HG03432 (cell line): Measurements from ENCODE around the gene CSNK2A2.

ENCODE experiments used
- ATAC-seq: cut with Tn5 transposase; IDR thresholded peaks from one replicate; pipeline ENCODE4 v1.9.1; 2021; ENCODE audit warnings: mild to moderate bottlenecking, moderate library complexity; ENCODE audit not compliant: unreplicated experiment

Gene CSNK2A2

DNA sequence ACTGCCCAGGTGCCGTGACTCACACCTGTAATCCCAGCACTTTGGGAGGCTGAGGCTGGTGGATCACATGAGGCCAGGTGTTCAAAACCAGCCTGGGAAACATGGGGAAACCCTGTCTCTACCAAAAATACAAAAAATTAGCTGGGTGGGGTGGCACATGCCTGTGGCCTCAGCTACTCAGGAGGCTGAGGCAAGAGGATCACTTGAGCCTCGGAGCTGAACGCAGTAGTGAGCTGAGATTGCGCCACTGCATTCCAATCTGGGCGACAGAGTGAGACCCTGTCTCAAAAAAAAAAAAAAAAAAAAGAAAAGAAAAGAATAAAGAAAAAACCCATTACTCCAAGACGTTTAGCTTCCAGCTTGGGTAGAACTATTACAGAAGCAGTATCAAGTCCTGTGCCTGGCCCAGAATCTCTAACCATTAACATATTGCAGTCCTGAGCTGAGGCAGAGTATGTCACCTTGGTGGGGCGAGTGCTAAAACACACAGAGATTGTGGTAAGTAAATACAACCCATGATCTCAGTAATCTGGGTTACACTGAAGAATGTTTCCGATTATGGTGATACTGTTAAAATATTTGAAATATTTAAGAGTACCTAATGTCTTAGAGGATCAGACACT, 45.5 kb downstream of the CSNK2A2 start:
- no peak for ATAC-seq

DNA sequence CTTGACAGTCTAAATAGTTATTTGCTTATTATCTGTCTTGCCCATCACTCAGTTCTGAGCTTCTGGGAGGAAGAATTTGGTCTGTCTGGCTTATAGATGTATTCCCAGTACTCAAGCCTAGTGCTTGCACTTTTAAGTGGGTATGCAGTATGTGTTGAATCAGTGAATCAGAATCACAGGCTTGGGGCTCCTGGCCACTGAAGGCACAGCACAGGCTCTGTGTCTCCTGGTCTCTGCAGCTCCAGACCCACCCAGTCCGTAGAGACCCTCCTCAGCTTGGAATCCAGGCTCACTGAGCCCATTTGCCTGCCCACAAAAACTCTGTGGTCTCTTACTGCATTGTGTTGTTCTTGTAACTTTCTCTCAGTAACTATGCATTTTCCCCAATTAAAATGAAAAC, 49.4 kb downstream of the CSNK2A2 start:
- no peak for ATAC-seq

DNA sequence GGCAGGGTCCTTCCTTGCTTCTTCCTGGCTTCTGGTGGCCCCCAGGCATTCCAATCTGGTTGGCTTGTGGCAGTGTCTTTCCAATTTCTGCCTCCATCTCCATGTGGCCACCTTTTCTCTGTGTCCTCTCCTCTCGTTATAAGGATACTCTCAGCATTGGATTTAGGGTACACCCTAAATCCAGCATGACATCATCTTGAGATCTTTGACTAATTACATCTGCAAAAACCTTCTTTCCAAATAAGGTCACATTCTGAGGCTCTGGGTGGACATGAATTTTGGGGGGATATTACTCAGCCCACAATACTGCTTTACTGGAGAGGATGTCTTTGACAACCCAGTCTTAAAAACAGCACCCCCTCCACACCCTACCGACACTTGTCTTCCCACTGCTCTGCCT, 49.8 kb downstream of the CSNK2A2 start:
- ATAC-seq, result no peak

DNA sequence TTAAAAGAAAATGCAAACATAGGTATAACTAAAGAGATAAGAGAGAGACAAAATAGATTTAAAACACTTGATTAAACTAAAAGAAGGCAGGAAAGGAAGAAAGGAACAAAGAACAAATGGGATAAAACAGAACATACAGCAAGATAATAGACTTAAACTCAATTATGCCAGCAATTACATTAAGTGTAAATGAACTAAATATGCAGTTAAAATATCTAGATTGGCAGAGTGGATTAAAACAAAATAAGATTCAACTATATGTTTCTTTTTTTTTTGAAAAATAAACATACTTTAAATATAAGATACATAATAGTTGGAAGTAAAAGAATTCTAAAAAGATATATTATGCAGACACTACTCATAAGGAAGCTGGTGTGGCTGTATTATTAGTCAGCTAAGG, 59.1 kb downstream of the CSNK2A2 start:
- ATAC-seq, result no peak

DNA sequence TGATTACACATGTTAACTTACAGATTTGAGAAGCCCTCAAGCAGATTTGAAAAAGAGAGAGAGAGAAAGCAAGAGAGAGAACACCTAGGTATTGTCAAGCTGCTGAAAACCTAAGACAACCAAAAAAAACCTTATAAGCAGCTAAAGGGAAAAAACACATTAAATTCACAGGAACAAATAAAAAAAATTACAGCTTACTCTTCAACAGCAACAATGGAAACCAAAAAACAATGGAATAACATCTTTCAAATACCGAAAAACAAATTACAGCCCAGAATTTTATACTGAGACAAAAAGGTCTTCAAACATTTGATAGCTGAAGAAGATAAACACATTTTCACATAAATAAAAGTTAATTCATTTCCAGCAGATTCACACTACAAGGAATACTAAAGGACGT, 60.3 kb downstream of the CSNK2A2 start:
- ATAC-seq, result no peak

DNA sequence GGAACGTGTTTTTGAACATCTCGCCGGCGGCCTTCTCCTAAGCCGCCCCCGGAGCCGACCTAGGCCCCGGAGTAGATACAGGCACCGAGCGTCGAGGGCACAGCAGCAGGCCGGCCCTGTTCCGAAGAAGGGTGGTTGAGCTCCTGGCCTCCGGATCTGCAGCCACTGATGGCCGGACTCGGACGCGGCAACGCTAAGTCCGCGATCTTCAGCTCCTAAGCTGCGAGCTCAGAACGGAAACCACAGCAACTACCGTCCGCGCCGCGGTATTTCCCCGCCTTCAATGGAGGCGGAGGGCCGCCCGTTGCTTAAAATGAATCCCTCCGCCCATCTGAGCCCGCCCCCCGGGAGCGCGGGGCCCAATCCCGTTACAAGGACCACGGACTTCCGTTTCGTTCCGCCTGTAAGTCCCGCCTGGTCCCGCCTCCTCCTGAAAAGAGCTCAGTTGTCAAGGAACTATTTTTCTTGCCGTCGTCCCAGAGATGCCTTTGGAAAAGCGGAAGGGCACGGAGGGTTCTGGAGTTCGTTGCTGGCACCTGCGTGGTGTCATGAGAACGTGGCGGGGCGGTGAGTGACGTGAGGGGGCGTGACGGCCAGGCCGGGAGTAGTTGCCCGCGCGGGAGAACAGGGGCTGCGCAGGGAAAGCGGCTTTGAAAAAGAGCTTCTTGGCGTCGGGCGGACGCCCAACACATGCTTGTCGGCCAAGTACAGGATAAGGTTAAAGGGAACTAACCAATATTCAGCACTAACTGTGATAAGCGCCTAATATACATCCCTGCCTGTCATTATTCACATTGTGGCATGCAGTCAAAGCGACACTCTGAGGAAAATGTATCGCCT, 68.6 kb downstream of the CSNK2A2 start, which contains the start of gene CFAP20:
TSS of gene CFAP20 (minus strand) at position 285 of the 840 bp plus-strand sequence. CDS start at position 19, 266 bp downstream.
- peak; percentile 89 for ATAC-seq

DNA sequence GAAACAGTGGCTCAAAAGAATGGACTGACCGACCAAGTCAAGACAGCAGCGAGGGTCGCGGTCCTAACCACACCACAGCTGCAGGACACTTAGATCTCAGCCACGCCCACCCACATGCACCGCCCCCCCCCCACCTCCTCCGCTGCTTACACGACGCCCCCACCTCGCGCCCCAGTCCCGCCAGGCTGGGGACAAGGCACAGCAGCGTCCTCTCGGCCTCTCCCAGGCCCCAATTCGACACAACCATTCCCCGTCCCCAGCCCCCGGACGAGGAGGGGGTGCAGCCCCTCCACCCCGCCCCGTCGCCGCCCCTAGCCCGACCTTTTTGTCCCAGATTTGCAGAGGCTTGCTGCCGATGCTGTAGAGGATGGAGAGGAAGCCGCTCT, 69.2 kb downstream of the CSNK2A2 start:
- ATAC-seq, result peak; percentile 9

DNA sequence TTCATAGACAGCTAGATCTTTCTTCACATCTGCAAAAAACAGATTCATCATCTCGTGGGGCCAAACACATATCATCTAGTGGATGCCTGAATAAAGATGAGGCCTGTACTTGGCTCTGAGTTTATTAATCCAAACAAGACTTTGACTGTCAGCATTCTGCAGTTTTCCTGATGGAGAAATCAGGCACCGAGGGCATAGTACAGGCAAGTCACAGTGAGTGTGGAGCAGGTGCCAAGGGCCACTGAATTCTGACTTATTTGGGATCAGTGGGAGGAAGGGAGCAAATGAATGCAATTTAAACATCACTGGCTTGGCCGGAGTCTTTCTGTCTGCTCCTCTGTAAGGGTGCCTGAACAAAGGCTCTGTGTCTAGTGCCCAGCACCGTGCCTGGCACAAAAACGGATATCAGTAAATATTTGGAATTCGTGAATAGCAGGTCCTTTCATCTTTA, 69.7 kb downstream of the CSNK2A2 start:
- no peak for ATAC-seq

DNA sequence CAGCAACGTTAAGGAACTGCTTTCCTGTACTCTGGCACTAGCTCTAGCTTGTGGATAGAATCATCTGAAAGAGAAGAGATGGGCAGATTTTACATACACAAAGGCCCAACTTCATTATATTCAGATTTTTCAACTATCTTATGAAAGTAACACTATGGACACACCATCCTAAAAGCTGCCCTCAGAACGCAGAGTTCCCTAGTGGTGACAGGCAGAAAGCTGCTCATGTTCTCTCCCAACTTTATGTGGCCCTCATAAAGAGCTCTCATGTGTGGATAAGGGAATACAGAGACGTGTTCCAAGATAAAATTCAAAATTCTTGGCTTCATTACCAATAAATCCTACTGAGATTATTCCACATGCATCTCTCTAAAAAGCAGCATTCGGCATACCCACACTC, 70.3 kb downstream of the CSNK2A2 start:
- no peak for ATAC-seq

DNA sequence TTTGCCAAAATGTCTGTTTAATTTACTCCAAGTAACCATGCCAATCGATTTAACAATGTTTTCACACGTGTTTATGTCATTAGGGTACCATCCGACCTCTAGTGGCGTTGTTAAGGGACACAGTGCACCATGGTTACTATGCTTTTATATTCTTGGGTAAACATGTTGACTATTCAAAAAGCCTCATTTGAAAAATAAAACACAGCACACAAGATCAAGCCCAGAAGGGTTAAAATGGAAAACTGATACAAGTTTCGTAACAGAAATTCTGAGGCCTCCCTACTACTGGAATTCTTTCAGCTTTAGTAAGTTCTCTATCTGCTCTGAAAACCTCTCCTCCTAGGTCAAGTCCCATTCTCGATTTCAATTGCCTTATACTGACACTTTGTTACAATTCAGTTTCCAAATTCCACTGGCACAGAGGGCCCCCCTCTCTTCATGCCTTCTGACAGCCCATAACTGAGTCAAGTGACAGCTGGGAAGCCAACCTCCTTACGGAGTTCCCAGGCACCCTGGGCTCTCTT, 70.8 kb downstream of the CSNK2A2 start:
- no peak for ATAC-seq

DNA sequence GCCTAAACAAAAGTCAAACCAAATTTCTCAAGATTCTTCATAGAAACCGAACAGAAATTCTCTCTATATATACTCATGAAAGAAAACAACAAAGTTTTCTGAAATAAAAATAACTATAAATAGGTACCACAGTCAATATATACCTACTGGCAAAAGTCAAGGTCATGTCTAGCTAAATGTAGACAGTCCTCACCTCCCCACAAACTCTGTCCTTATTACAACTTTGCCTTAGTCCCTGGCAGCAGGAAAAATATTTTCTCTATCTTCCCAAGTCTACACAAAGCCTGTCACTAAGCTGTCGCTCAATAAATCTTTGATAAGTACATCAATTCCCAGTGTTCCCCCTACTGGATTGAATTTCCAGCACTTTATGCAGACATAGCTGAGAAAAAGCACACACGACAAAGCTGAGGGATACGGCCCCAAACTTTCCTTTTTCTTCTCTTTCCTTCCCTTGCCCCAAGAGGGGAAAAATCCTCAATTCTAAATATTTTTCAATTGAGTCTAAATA, 71.4 kb downstream of the CSNK2A2 start:
- ATAC-seq, result no peak

DNA sequence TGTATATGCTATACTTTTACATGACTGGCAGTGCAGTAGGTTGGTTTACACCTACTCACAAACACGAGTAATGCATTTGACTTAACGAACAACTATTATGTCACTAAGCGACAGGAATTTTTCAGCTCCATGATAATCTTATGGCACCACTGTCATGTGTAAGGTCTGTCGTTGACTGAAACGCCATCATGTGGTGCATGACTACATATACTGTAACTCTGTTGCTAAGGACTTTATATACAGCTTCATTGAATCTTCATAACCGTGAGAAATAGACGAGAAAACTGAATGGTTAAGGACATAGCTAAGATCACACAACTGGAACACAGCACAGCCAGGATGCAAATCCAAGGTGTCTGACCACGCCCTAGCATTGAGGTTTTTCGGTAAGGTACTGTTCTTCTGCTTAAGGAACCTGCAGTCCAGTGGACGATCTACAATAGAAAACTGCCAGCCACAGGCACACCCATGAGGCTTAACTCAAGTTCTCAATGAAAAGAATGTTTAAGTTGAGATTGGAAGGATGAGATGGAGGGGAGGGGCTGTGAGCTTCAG, 72.0 kb downstream of the CSNK2A2 start:
- no peak for ATAC-seq

DNA sequence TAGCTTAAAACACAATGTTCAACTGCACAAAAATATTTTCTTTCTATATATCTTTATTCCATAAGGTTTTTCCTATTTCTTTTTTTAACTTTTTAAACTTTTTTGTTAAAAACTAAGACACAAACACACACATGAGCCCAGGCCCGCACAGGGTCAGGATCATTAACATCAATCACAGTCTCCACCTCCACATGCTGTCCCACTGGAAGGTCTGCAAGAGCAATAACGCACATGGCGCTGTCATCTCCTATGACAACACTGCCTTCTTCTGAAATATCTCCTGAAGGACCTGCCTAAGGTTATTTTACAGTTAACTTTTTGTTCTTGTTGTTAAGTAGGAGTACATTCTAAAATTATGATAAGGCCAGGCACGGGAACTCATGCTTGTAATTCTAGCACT, 72.9 kb downstream of the CSNK2A2 start:
- no peak for ATAC-seq

DNA sequence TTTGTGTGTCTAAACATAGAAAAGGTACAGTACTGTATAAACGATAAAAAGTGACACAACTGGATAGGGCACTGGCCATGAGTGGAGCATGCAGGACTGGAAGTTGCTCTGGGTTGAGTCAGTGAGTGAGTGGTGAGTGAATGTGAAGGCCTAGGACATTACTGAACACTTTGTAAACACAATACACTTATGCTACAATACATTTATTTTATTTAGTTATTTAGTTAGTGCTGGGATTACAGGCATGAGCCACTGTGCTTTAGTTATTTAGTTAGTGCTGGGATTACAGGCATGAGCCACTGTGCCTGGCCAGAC, 73.3 kb downstream of the CSNK2A2 start:
- no peak for ATAC-seq

DNA sequence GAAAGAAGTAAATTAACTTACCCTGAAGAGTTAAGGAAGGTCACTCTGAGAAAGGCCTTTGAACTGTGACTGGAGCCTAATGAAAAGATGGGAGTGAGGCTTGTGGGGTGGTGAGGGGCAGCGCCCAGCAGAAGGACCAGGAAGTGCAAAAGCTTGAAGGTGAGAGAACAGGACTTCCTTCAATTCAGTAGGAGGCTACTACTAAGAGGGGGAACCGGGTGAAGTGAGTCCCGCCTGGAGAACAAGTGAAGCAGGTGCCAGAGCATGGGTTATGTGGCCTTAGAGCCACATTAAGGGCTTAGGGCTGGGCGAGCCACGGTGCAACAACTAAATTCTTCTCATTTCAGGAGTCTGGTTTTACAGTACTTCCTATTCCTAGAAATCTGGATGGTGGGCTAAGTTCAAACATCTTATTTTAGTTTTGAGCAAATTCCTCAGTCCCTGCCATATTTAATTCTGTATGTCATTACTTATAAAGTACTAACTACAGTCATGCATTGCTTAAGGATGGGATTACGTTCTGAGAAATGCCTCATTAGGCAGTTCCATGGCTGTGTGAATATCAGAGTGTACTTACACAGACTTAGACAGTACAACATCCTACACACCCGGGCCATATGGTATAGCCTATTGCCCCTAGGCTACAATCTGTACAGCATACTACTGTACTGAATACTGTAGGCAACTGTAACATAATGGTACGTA, 73.9 kb downstream of the CSNK2A2 start:
- no peak for ATAC-seq

DNA sequence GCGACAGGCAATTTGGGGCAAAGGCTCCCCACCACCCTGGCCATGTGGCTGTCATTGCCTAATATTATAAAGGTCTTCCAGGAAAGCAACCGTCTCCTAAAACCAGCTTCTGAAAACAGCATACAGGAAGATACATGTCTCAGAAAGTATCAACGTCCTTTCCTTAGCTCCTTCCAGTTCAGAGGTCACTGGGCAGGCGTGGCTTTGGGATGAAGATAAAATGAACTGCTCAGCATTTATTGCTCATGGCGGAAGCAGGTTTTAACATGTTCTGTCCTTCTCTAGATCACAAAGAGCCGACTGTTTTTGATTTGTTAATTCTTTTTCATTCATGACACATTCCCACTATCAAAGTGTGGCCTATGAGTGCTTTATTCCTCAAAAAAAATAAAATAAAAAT, 76.8 kb downstream of the CSNK2A2 start:
- no peak for ATAC-seq

DNA sequence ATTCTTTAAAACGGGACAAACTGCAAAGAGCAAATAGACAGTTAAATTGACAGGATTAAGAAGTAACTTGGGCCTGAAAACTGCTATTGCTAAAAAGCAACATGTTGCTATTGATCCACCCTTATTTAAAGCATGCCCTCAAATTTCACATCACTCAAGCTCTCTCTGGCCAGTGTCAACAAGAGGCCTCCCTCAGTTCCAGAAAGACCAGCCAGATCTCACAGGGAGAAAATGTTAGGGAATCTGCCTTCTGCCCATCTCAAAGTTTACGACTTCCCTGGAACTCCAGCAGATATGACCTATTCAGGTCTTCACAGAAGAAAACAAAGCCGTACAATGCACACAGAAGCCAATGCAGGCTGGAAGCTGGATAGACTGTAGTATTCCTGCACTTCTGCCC, 77.7 kb downstream of the CSNK2A2 start:
- no peak for ATAC-seq

DNA sequence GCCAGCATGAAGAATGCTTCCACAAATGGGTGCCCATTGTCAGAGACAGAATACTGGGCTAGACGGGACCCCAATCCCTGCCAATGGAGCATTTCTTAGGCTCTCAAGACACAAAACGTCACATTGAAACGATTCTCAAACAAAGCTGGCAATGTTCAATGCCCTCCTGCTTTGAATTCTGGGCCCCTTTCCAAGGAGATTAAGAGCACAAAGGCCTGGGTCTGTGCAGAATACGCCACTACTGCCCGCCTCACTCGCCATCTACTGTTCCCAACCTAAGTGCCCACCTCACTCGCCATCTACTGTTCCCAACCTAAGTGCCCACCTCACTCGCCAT, 78.4 kb downstream of the CSNK2A2 start:
- no peak for ATAC-seq

DNA sequence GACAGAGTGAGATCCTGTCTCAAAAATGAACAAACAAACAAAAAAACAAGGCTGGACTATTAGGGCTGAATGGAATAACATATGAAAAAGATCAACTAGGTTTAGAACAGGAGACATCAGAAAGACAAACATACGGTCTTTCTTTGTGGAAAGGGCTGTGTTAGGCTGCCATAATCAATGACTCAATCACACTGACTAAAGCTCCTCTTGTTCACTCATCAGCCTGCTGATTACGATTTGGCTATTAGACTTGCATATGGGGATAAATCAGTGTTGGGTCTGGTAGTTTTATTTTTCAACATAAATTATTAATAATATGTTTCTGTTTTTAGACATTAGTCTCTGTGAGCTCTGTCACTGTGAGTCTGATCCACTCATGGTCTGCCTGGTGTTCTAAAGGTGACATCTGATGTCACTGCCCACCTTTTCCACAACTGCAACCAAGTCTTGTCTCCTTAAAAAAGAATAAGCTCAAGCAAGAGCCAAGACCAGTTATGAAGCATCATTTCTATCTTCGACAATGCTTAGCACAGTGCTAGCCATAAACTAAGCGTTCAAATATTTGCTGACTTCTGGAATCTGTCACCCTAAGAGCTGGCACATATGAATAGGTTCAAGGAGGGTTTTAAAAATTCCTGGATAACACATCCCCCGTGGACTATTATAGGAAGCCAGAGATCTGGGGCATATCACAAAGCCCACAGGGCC, 79.0 kb downstream of the CSNK2A2 start:
- ATAC-seq, result no peak

DNA sequence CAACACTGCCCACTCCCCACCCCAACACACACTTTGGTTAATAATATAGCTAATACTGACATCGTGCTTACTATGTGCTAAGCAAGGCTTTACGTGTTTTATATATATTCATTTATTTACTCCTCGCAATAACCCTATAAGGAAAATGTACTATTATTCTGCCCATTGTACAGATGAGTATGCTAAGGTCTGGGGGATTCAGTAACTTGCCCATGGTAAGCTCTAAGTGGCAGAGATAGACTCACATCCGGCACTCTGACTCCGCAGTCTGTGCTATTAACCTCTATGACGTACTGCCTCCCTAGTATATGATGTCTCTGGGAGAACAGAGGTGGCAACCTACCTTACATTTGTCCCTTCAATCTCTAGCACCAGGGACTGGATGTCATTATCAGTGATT, 81.4 kb downstream of the CSNK2A2 start:
- no peak for ATAC-seq

DNA sequence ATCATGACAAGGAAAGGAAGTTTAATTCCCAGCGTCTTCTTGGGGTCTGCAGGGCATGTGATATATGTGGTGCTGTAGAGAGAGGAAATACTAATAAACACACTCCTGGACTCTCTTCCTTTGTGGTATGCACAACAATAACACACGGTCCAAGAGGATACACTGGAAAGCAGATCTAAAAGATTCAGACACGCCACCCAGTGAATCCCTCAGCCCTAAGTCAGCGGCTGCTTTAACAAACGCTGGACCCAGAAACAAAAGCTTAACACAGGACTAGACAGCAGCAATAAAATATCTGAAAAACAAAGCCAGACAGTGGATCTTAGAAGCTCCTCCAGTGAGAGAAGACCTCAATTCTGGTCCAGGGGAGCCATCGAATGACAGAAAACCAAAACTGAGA, 81.8 kb downstream of the CSNK2A2 start:
- no peak for ATAC-seq
